Endodermal cell (in vitro differentiated cells): ENCODE data around the gene MTMR3. TPM values are rescaled to one million over a fixed set of nuclear protein-coding genes. Genes with fewer than 3 reads are reported as not detected.

Experiments used
- DNase-seq: peaks from one replicate; pipeline ENCODE4 v3.0.0-alpha.2; 2017
- H3K27ac ChIP-seq: 2 replicates; pipeline ENCODE4 v1.5.1; 2013; ENCODE audit warnings: mild to moderate bottlenecking, low read depth, low read length, moderate library complexity
- H3K27me3 ChIP-seq: 2 replicates; pipeline ENCODE4 v1.6.1; 2013; ENCODE audit warnings: mild to moderate bottlenecking, low read length, moderate library complexity; ENCODE audit not compliant: insufficient read depth, control insufficient read depth, poor library complexity, severe bottlenecking
- H3K36me3 ChIP-seq: 2 replicates; pipeline ENCODE4 v1.7.0; 2013; ENCODE audit warnings: mild to moderate bottlenecking, low read length, moderate library complexity; ENCODE audit not compliant: control insufficient read depth, insufficient read depth
- H3K4me1 ChIP-seq: one replicate; pipeline ENCODE4 v1.7.0; 2013; ENCODE audit warnings: low read length; ENCODE audit not compliant: control insufficient read depth, insufficient read depth
- H3K4me3 ChIP-seq: 2 replicates; pipeline ENCODE4 v1.5.1; 2013; ENCODE audit warnings: mild to moderate bottlenecking, low read length, moderate library complexity
- H3K9ac ChIP-seq: 2 replicates; pipeline ENCODE4 v1.6.1; 2013; ENCODE audit warnings: mild to moderate bottlenecking, low read length, moderate library complexity; ENCODE audit not compliant: poor library complexity, severe bottlenecking; ENCODE audit errors: extremely low read depth
- H3K9me3 ChIP-seq: 2 replicates; pipeline ENCODE4 v1.6.1; 2013; ENCODE audit warnings: mild to moderate bottlenecking, low read length, moderate library complexity; ENCODE audit not compliant: control insufficient read depth
- H3K27ac Mint-ChIP-seq: 2 replicates; pipeline ENCODE4 v1.8.0; 2020; ENCODE audit warnings: mixed read lengths
- H3K27me3 Mint-ChIP-seq: 2 replicates; pipeline ENCODE4 v1.8.0; 2021; ENCODE audit warnings: mild to moderate bottlenecking, mixed read lengths; ENCODE audit not compliant: insufficient read depth
- H3K36me3 Mint-ChIP-seq: 2 replicates; pipeline ENCODE4 v1.8.0; 2020; ENCODE audit warnings: low read depth, mixed read lengths
- H3K4me1 Mint-ChIP-seq: 2 replicates; pipeline ENCODE4 v1.8.0; 2020; ENCODE audit warnings: mixed read lengths
- H3K4me3 Mint-ChIP-seq: 2 replicates; pipeline ENCODE4 v1.8.0; 2020; ENCODE audit warnings: mild to moderate bottlenecking, moderate library complexity, mixed read lengths
- H3K9me3 Mint-ChIP-seq: 2 replicates; pipeline ENCODE4 v1.8.0; 2020; ENCODE audit warnings: mild to moderate bottlenecking, mixed read lengths
- CTCF ChIP-seq: fragments of 200-600 bp; sonication (generic); conservative IDR thresholded peaks from 2 replicates; pipeline ENCODE4 v1.5.0; 2021; ENCODE audit warnings: antibody characterized with exemption, mild to moderate bottlenecking
- WGBS, 2 experiments: methylation state at CpG; one replicate each; pipeline versions ENCODE4 v1.1.5 to v1.1.7; 2013; ENCODE audit warnings: missing lambda C conversion rate in 2 of 2, mixed read lengths in 1 of 2; ENCODE audit not compliant: insufficient coverage in 1 of 2, insufficient read length in 1 of 2; 5-methylcytosine and 5-hydroxymethylcytosine counted together
- total RNA-seq, 2 donors: library from RNA; stranded (reverse); fragmentation: NEBNext Ultra II Directional in 1 of 2; extraction: Animal tissue kit (Norgen Biotek cat#: 25700) in 1 of 2; gene quantifications; 2 replicates in 1 of 2; 3 replicates in 1 of 2; pipeline ENCODE4 v1.2.1, GENCODE V29; 2021

MTMR3 gene
- total RNA-seq, 2 donors from 2014 or later, result 30.9 to 41.3 TPM

- H3K27me3 ChIP-seq, result no peaks in the 10 kb centered on the region
- Mint-ChIP-seq H3K9me3 (no peaks in the 10 kb centered on the region), H3K27me3 (no peaks in the 10 kb centered on the region), H3K27ac (no peak overlapping the region), H3K4me1 (no peaks in the 10 kb centered on the region), H3K4me3 (no peak overlapping the region), H3K36me3 (peaks cover 3% of the 10 kb centered on the region)
- WGBS, 2 experiments, result 83 to 97% methylated on average over 1 of the region's 1 CpG
- H3K4me1 ChIP-seq, result no peaks in the 10 kb centered on the region
- H3K27ac ChIP-seq, result no peak overlapping the region
- no peaks in the 10 kb centered on the region for H3K9me3 ChIP-seq
- no peak for DNase-seq
- peaks cover 6% of the 10 kb centered on the region for H3K36me3 ChIP-seq
- H3K9ac ChIP-seq, result no peak overlapping the region
- no peak overlapping the region for H3K4me3 ChIP-seq
- TF ChIP-seq CTCF, result no peak
Measured at GRCh38 chr22:29956680-29957079, 73.7 kb downstream of the MTMR3 start.

- peaks cover 6% of the 10 kb centered on the region for H3K36me3 ChIP-seq
- H3K36me3 Mint-ChIP-seq, result peaks cover 3% of the 10 kb centered on the region
- no peak overlapping the region for H3K4me3 ChIP-seq
- no peak overlapping the region for H3K4me3 Mint-ChIP-seq
- H3K9ac ChIP-seq, result no peak overlapping the region
- no peaks in the 10 kb centered on the region for H3K27me3 ChIP-seq
- no peak for TF ChIP-seq CTCF
- H3K27ac ChIP-seq, result no peak overlapping the region
- H3K27ac Mint-ChIP-seq, result no peak overlapping the region
- 94 to 95% methylated on average over 2 of the region's 2 CpGs for WGBS, 2 experiments
- H3K4me1 Mint-ChIP-seq, result no peaks in the 10 kb centered on the region
- DNase-seq, result no peak
- no peaks in the 10 kb centered on the region for H3K9me3 Mint-ChIP-seq
- H3K27me3 Mint-ChIP-seq, result no peaks in the 10 kb centered on the region
- H3K9me3 ChIP-seq, result no peaks in the 10 kb centered on the region
- no peaks in the 10 kb centered on the region for H3K4me1 ChIP-seq
Measured at GRCh38 chr22:29958170-29958569, 75.2 kb downstream of the MTMR3 start.

GRCh38 chr22:29964776-29965175 lies 81.8 kb downstream of the MTMR3 start:
- Mint-ChIP-seq H3K4me1 (peaks cover 3% of the 10 kb centered on the region), H3K27ac (no peak overlapping the region), H3K4me3 (no peak overlapping the region), H3K36me3 (peaks cover 2% of the 10 kb centered on the region), H3K9me3 (no peaks in the 10 kb centered on the region), H3K27me3 (no peaks in the 10 kb centered on the region)
- TF ChIP-seq CTCF, result no peak
- H3K9me3 ChIP-seq, result no peaks in the 10 kb centered on the region
- no peak overlapping the region for H3K4me3 ChIP-seq
- H3K36me3 ChIP-seq, result no peaks in the 10 kb centered on the region
- H3K4me1 ChIP-seq, result peaks cover 6% of the 10 kb centered on the region
- no peak overlapping the region for H3K9ac ChIP-seq
- H3K27me3 ChIP-seq, result no peaks in the 10 kb centered on the region
- DNase-seq, result no peak
- WGBS, 2 experiments, result 74 to 86% methylated on average over 3 to 5 of the region's 5 CpGs
- no peak overlapping the region for H3K27ac ChIP-seq
